GM18508 (cell line): ENCODE results near the gene SLC22A16.
"Not testable (repeated sequence)": the region's sequence is repeated elsewhere in the genome, so short reads cannot be mapped to it uniquely, and the experiment has no call there.

Source experiments
- ATAC-seq: cut with Tn5 transposase; IDR thresholded peaks from one replicate; pipeline ENCODE4 v1.9.1; 2021; ENCODE audit warnings: moderate number of reproducible peaks; ENCODE audit not compliant: insufficient read depth, unreplicated experiment

The SLC22A16 gene

GRCh38 chr6:110476046-110476849, at the start of gene SLC22A16:
Gene SLC22A16 (minus strand): TSS chr6:110476613. CDS start chr6:110476574, 39 bp downstream.
- no peak for ATAC-seq

GRCh38 chr6:110525001-110525400, 48.6 kb upstream of the SLC22A16 start:
- ATAC-seq = no peak

- no peak for ATAC-seq
Measured at GRCh38 chr6:110524305-110524704, 47.9 kb upstream of the SLC22A16 start.

GRCh38 chr6:110523451-110524021, 47.1 kb upstream of the SLC22A16 start:
- ATAC-seq = no peak

- ATAC-seq = no peak
Measured at GRCh38 chr6:110522427-110522826, 46.0 kb upstream of the SLC22A16 start.

- ATAC-seq = no peak
Measured at GRCh38 chr6:110520992-110521543, 44.7 kb upstream of the SLC22A16 start.

- no peak for ATAC-seq
Measured at GRCh38 chr6:110520209-110520965, 44.0 kb upstream of the SLC22A16 start.

- no peak for ATAC-seq
Measured at GRCh38 chr6:110517601-110518281, 41.3 kb upstream of the SLC22A16 start.

GRCh38 chr6:110517034-110517433, 40.6 kb upstream of the SLC22A16 start:
- ATAC-seq = no peak

- ATAC-seq = no peak
Measured at GRCh38 chr6:110514818-110515217, 38.4 kb upstream of the SLC22A16 start.

- ATAC-seq = no peak
Measured at GRCh38 chr6:110512991-110513390, 36.6 kb upstream of the SLC22A16 start.

GRCh38 chr6:110512549-110512948, 36.1 kb upstream of the SLC22A16 start:
- not testable (repeated sequence) for ATAC-seq

- ATAC-seq = no peak
Measured at GRCh38 chr6:110511401-110511800, 35.0 kb upstream of the SLC22A16 start.

GRCh38 chr6:110509617-110510241, 33.3 kb upstream of the SLC22A16 start:
- no peak for ATAC-seq

GRCh38 chr6:110504891-110505290, 28.5 kb upstream of the SLC22A16 start:
- ATAC-seq = not testable (repeated sequence)

GRCh38 chr6:110495949-110496348, 19.5 kb upstream of the SLC22A16 start:
- ATAC-seq = no peak

- ATAC-seq = no peak
Measured at GRCh38 chr6:110493253-110493800, 16.9 kb upstream of the SLC22A16 start.

GRCh38 chr6:110492584-110492983, 16.2 kb upstream of the SLC22A16 start:
- ATAC-seq = no peak

- ATAC-seq = no peak
Measured at GRCh38 chr6:110491644-110492317, 15.4 kb upstream of the SLC22A16 start.
